SK-N-SH treated with all-trans-retinoic acid at 6 μM for 48 hours (cell line): Measurements from ENCODE around the gene BIN1.

Source experiments
- ATAC-seq: fragments of 200-7000 bp; cut with Tn5 transposase; 3 replicates; pipeline ENCODE4 v1.9.1; 2020; ENCODE audit warnings: mild to moderate bottlenecking, moderate library complexity
- ARNTL ChIP-seq: fragments of 450-650 bp; formaldehyde crosslinking; IDR thresholded peaks from 2 replicates; pipeline ENCODE4 v1.5.0; 2020; ENCODE audit warnings: low read depth, mild to moderate bottlenecking, moderate library complexity, borderline replicate concordance
- BACH2 ChIP-seq: fragments of 250-450 bp; sonication (Bioruptor Pico); IDR thresholded peaks from 2 replicates; pipeline ENCODE4 v1.9.0; 2021; ENCODE audit warnings: mild to moderate bottlenecking, borderline replicate concordance
- CREB5 ChIP-seq: fragments of 250-450 bp; sonication (Bioruptor Pico); IDR thresholded peaks from 2 replicates; pipeline ENCODE4 v1.5.1; 2020; ENCODE audit warnings: low read depth, mild to moderate bottlenecking, moderate library complexity
- CSDC2 ChIP-seq: fragments of 250-450 bp; sonication (Bioruptor Pico); IDR thresholded peaks from 2 replicates; pipeline ENCODE4 v1.5.0; 2020; ENCODE audit warnings: mild to moderate bottlenecking, moderate library complexity
- CSRNP3 ChIP-seq: fragments of 250-450 bp; sonication (Bioruptor Pico); IDR thresholded peaks from 2 replicates; pipeline ENCODE4 v1.5.1; 2021; ENCODE audit warnings: mild to moderate bottlenecking, moderate library complexity
- ESRRG ChIP-seq: fragments of 250-450 bp; sonication (Bioruptor Pico); IDR thresholded peaks from 2 replicates; pipeline ENCODE4 v1.6.1; 2021; ENCODE audit warnings: mild to moderate bottlenecking
- GLIS3 ChIP-seq: fragments of 250-450 bp; sonication (Bioruptor Pico); IDR thresholded peaks from 2 replicates; pipeline ENCODE4 v1.5.0; 2020; ENCODE audit warnings: mild to moderate bottlenecking, moderate library complexity
- ISL1 ChIP-seq: fragments of 250-450 bp; sonication (Bioruptor Pico); IDR thresholded peaks from 2 replicates; pipeline ENCODE4 v2.1.2; 2022; ENCODE audit warnings: mild to moderate bottlenecking, moderate library complexity
- OSR1 ChIP-seq: fragments of 250-450 bp; sonication (Bioruptor Pico); IDR thresholded peaks from 2 replicates; pipeline ENCODE4 v1.8.0; 2022; ENCODE audit warnings: moderate library complexity, mild to moderate bottlenecking, inconsistent platforms
- PATZ1 ChIP-seq: fragments of 250-450 bp; sonication (Bioruptor Pico); IDR thresholded peaks from 2 replicates; pipeline ENCODE4 v1.8.0; 2020; ENCODE audit warnings: mild to moderate bottlenecking, moderate library complexity, borderline replicate concordance
- PPARA ChIP-seq: fragments of 250-450 bp; sonication (Bioruptor Pico); IDR thresholded peaks from 2 replicates; pipeline ENCODE4 v1.5.0; 2020; ENCODE audit warnings: mild to moderate bottlenecking, borderline replicate concordance
- RARB ChIP-seq: fragments of 250-450 bp; sonication (Bioruptor Pico); IDR thresholded peaks from 2 replicates; pipeline ENCODE4 v1.8.0; 2021; ENCODE audit warnings: mild to moderate bottlenecking, moderate library complexity
- SNAI2 ChIP-seq: fragments of 250-450 bp; sonication (Bioruptor Pico); IDR thresholded peaks from 2 replicates; pipeline ENCODE4 v1.5.0; 2020; ENCODE audit warnings: mild to moderate bottlenecking, moderate library complexity
- TCF4 ChIP-seq: fragments of 250-450 bp; sonication (Bioruptor Pico); IDR thresholded peaks from 2 replicates; pipeline ENCODE4 v1.8.0; 2021; ENCODE audit warnings: mild to moderate bottlenecking, moderate library complexity, borderline replicate concordance
- TOX ChIP-seq: fragments of 250-450 bp; sonication (Bioruptor Pico); IDR thresholded peaks from 2 replicates; pipeline ENCODE4 v1.8.0; 2021; ENCODE audit warnings: mild to moderate bottlenecking, moderate library complexity, borderline replicate concordance
- ZFP3 ChIP-seq: fragments of 250-450 bp; sonication (Bioruptor Pico); IDR thresholded peaks from 2 replicates; pipeline ENCODE4 v1.5.0; 2020; ENCODE audit warnings: mild to moderate bottlenecking, moderate library complexity
- ZFP30 ChIP-seq: fragments of 450-650 bp; formaldehyde crosslinking; IDR thresholded peaks from 2 replicates; pipeline ENCODE4 v1.5.0; 2022; ENCODE audit warnings: mild to moderate bottlenecking, moderate library complexity
- ZNF565 ChIP-seq: fragments of 450-650 bp; formaldehyde crosslinking; conservative IDR thresholded peaks from 2 replicates; pipeline ENCODE4 v1.5.0; 2020; ENCODE audit warnings: low read depth, mild to moderate bottlenecking, moderate library complexity
- ZNF70 ChIP-seq: fragments of 450-650 bp; formaldehyde crosslinking; IDR thresholded peaks from 2 replicates; pipeline ENCODE4 v1.5.0; 2020; ENCODE audit warnings: mild to moderate bottlenecking, moderate library complexity
- TF ChIP-seq, protein P1 (sequence below): fragments of 250-450 bp; sonication (Bioruptor Pico); IDR thresholded peaks from 2 replicates; pipeline ENCODE4 v1.8.0; 2021; ENCODE audit warnings: low read depth, mild to moderate bottlenecking, moderate library complexity, borderline replicate concordance

BIN1 gene

GRCh38 chr2:127097471-127097765 lies 9.5 kb downstream of the BIN1 start:
- no peak for ATAC-seq
- TF ChIP-seq ZFP3 (CRISPR knock-in tag) = no peak
- no peak for TF ChIP-seq GLIS3 (CRISPR knock-in tag)
- TF ChIP-seq CSRNP3 (CRISPR knock-in tag) = no peak
- no peak for TF ChIP-seq CSDC2
- TF ChIP-seq ESRRG = no peak
- TF ChIP-seq ZFP30 (CRISPR knock-in tag) = no peak

- TF ChIP-seq OSR1 (CRISPR knock-in tag) = no peak
- TF ChIP-seq GLIS3 (CRISPR knock-in tag) = no peak
- TF ChIP-seq SNAI2 (CRISPR knock-in tag) = no peak
- no peak for TF ChIP-seq ZNF565
- TF ChIP-seq TOX = no peak
- no peak for TF ChIP-seq ZNF70 (CRISPR knock-in tag)
- no peak for TF ChIP-seq ZFP30 (CRISPR knock-in tag)
Measured at GRCh38 chr2:127096718-127097470, 10.1 kb downstream of the BIN1 start.

DNA sequence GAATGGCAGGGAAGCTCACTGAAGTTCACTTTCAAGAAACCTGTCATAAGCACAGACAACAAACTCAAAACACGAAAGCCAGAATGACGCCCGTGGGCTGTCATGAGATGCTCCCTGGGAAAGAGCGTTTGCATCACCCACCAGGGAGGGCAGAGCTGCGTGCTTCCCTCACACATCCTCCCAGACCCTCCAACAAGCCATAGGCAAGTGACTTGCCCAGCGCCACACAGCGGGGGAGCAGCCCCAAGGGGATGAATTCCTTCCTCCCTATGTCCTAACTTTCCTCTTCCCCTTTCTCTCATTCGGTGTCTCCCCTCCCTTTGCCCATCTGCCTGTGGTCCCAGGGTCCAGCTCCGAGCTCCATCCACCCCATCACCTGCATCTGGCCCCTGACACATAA lies 10.7 kb downstream of the BIN1 start:
- no peak for TF ChIP-seq OSR1 (CRISPR knock-in tag)
- no peak for TF ChIP-seq ARNTL
- no peak for TF ChIP-seq PATZ1
- no peak for TF ChIP-seq BACH2 (CRISPR knock-in tag)
- no peak for TF ChIP-seq CREB5 (CRISPR knock-in tag)
- no peak for TF ChIP-seq TOX
- no peak for TF ChIP-seq ZFP3 (CRISPR knock-in tag)
- TF ChIP-seq, protein P1, sequence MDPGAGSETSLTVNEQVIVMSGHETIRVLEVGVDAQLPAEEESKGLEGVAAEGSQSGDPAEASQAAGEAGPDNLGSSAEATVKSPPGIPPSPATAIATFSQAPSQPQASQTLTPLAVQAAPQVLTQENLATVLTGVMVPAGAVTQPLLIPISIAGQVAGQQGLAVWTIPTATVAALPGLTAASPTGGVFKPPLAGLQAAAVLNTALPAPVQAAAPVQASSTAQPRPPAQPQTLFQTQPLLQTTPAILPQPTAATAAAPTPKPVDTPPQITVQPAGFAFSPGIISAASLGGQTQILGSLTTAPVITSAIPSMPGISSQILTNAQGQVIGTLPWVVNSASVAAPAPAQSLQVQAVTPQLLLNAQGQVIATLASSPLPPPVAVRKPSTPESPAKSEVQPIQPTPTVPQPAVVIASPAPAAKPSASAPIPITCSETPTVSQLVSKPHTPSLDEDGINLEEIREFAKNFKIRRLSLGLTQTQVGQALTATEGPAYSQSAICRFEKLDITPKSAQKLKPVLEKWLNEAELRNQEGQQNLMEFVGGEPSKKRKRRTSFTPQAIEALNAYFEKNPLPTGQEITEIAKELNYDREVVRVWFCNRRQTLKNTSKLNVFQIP (CRISPR knock-in tag) = no peak
- TF ChIP-seq ZNF70 (CRISPR knock-in tag) = no peak
- no peak for TF ChIP-seq RARB (CRISPR knock-in tag)
- no peak for TF ChIP-seq ISL1 (CRISPR knock-in tag)

More at GRCh38 chr2:127096718-127097470, 10.1 kb downstream of the BIN1 start:
- no peak for ATAC-seq

GRCh38 chr2:127095784-127096183 lies 11.2 kb downstream of the BIN1 start:
- TF ChIP-seq PPARA (CRISPR knock-in tag) (no peak), ZFP30 (CRISPR knock-in tag) (no peak), TOX (no peak), ZFP3 (CRISPR knock-in tag) (no peak), ARNTL (no peak), RARB (CRISPR knock-in tag) (no peak), ZNF70 (CRISPR knock-in tag) (no peak), BACH2 (CRISPR knock-in tag) (no peak), SNAI2 (CRISPR knock-in tag) (no peak), TCF4 (CRISPR knock-in tag) (no peak)
- TF ChIP-seq, protein P1 (CRISPR knock-in tag) = no peak
- TF ChIP-seq, all 23 proteins: peak for 0
- ATAC-seq = no peak

More for the DNA sequence above, 10.7 kb downstream of the BIN1 start:
- ATAC-seq = no peak
